ENCODE data around the gene SPRY4. TPM values are rescaled to one million over a fixed set of nuclear protein-coding genes. Genes with fewer than 3 reads are reported as not detected.

The SPRY4 gene
- total and polyA plus RNA-seq, 2 donors (not counting 1 experiment from before 2014, with no cell fraction given), result 4.5 to 6.0 TPM

DNA sequence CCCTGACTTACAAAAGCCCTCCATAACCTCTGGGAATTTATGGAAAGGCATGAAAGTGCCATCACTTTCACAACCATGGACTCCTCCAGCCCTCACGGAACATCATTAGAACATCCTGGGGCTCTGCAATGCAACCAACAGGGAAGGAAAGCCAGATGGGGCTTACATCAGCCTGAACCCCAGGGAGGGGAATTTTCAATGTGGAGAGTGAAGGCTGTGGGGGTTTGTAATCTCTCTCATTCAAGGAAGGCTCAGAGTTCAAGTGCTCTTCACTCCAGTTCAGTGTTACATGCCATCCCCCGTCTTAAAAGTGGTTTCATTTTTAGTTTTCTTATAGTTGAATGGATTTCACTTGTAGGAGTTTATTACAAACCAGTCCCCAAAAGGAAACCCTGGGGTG lies 5.7 kb downstream of the SPRY4 start:
- Histone ChIP-seq H4K20me1 (ENCODE audit: control insufficient read depth, extremely low read depth, insufficient read depth, low read length) (no peaks in the 10 kb centered on the region), H3K36me3 (ENCODE audit: control insufficient read depth, insufficient read depth, low read length) (peaks cover 7% of the 10 kb centered on the region), H3K4me1 (ENCODE audit: control insufficient read depth, extremely low read depth, insufficient read depth, low read length) (peaks cover 36% of the 10 kb centered on the region), H3K79me2 (ENCODE audit: control insufficient read depth, insufficient read depth, low read length) (peaks cover 100% of the 10 kb centered on the region), H3K27me3 (ENCODE audit: control insufficient read depth, insufficient read depth, low read length) (no peaks in the 10 kb centered on the region), H2AFZ (ENCODE audit: low read length) (no peak overlapping the region), H3K9me3 (ENCODE audit: control insufficient read depth, insufficient read depth, low read depth, low read length) (no peaks in the 10 kb centered on the region), H3K4me3 (replicated peaks in 1 of 4; ENCODE audit: control extremely low read depth in 1 of 4, insufficient read depth in 1 of 4, low read depth in 3 of 4, low read length in 4 of 4) (peak overlapping the region; percentile 28 to 89 (median 39)), H3K27ac (ENCODE audit: insufficient read depth, low read length) (peak overlapping the region; percentile 59), H3K9ac (ENCODE audit: insufficient read depth, low read length) (peak overlapping the region; percentile 34), H3K4me2 (ENCODE audit: extremely low read depth, insufficient read depth, low read length) (peak overlapping the region; percentile 91)
- DNase-seq (ENCODE audit: low read depth in 2 of 2), result peak; percentile 24 to 44
- TF ChIP-seq, protein P1, sequence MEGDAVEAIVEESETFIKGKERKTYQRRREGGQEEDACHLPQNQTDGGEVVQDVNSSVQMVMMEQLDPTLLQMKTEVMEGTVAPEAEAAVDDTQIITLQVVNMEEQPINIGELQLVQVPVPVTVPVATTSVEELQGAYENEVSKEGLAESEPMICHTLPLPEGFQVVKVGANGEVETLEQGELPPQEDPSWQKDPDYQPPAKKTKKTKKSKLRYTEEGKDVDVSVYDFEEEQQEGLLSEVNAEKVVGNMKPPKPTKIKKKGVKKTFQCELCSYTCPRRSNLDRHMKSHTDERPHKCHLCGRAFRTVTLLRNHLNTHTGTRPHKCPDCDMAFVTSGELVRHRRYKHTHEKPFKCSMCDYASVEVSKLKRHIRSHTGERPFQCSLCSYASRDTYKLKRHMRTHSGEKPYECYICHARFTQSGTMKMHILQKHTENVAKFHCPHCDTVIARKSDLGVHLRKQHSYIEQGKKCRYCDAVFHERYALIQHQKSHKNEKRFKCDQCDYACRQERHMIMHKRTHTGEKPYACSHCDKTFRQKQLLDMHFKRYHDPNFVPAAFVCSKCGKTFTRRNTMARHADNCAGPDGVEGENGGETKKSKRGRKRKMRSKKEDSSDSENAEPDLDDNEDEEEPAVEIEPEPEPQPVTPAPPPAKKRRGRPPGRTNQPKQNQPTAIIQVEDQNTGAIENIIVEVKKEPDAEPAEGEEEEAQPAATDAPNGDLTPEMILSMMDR (conservative IDR thresholded peaks at IDR 0.05 in 1 of 2, IDR thresholded peaks at IDR 0.05 in 1 of 2; ENCODE audit: low read depth in 1 of 2, low read length in 2 of 2), result no peak
- no peak for TF ChIP-seq EZH2 (IDR thresholded peaks at IDR 0.05; ENCODE audit: low read length, missing control alignments)

- no peak overlapping the region for H3K4me3 ChIP-seq (replicated peaks in 1 of 4; ENCODE audit: control extremely low read depth in 1 of 4, insufficient read depth in 1 of 4, low read depth in 3 of 4, low read length in 4 of 4)
- peak overlapping the region; percentile 58 for H3K4me2 ChIP-seq (ENCODE audit: extremely low read depth, insufficient read depth, low read length)
- H3K27ac ChIP-seq (ENCODE audit: insufficient read depth, low read length), result peak overlapping the region; percentile 73
- no peak overlapping the region for H2AFZ ChIP-seq (ENCODE audit: low read length)
- no peaks in the 10 kb centered on the region for H4K20me1 ChIP-seq (ENCODE audit: control insufficient read depth, extremely low read depth, insufficient read depth, low read length)
- no peaks in the 10 kb centered on the region for H3K27me3 ChIP-seq (ENCODE audit: control insufficient read depth, insufficient read depth, low read length)
- H3K36me3 ChIP-seq (ENCODE audit: control insufficient read depth, insufficient read depth, low read length), result peaks cover 12% of the 10 kb centered on the region
- H3K9me3 ChIP-seq (ENCODE audit: control insufficient read depth, insufficient read depth, low read depth, low read length), result no peaks in the 10 kb centered on the region
- peaks cover 100% of the 10 kb centered on the region for H3K79me2 ChIP-seq (ENCODE audit: control insufficient read depth, insufficient read depth, low read length)
- H3K9ac ChIP-seq (ENCODE audit: insufficient read depth, low read length), result no peak overlapping the region
- H3K4me1 ChIP-seq (ENCODE audit: control insufficient read depth, extremely low read depth, insufficient read depth, low read length), result peaks cover 41% of the 10 kb centered on the region
- no peak for TF ChIP-seq EZH2 (IDR thresholded peaks at IDR 0.05; ENCODE audit: low read length, missing control alignments)
- TF ChIP-seq, protein P1 (conservative IDR thresholded peaks at IDR 0.05 in 1 of 2, IDR thresholded peaks at IDR 0.05 in 1 of 2; ENCODE audit: low read depth in 1 of 2, low read length in 2 of 2), result peak; percentile 40 to 59
- DNase-seq (ENCODE audit: low read depth in 2 of 2), result peak in 1 of 2 donors; percentile 62
Observed at GRCh38 chr5:142317753-142318152, 7.1 kb downstream of the SPRY4 start.

DNA sequence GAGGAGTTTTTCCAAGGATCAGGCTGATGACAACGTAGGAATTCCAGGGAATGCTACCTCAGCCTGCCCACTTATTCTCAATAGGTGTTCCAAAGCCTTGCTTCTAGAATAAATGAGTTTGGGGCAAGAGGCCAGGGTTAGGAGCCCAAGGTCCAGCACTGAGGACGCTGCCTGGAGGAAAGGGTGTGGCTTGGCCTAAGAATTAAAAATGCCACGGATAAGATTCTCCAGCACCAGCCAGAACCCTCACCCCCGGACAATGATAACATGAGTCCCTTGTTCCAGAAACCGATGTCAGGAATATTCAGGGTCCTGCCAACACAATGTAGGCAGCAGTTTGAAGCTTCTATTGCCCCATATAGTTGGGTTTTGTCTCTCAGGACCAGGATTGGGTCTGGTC lies 7.6 kb downstream of the SPRY4 start:
- H3K36me3 ChIP-seq (ENCODE audit: control insufficient read depth, insufficient read depth, low read length), result peaks cover 16% of the 10 kb centered on the region
- TF ChIP-seq, protein P1 (conservative IDR thresholded peaks at IDR 0.05 in 1 of 2, IDR thresholded peaks at IDR 0.05 in 1 of 2; ENCODE audit: low read depth in 1 of 2, low read length in 2 of 2), result no peak
- TF ChIP-seq EZH2 (IDR thresholded peaks at IDR 0.05; ENCODE audit: low read length, missing control alignments), result no peak
- peaks cover 100% of the 10 kb centered on the region for H3K79me2 ChIP-seq (ENCODE audit: control insufficient read depth, insufficient read depth, low read length)
- no peak for DNase-seq (ENCODE audit: low read depth in 2 of 2)
- peaks cover 38% of the 10 kb centered on the region for H3K4me1 ChIP-seq (ENCODE audit: control insufficient read depth, extremely low read depth, insufficient read depth, low read length)
- no peak overlapping the region for H3K4me3 ChIP-seq (replicated peaks in 1 of 4; ENCODE audit: control extremely low read depth in 1 of 4, insufficient read depth in 1 of 4, low read depth in 3 of 4, low read length in 4 of 4)
- no peak overlapping the region for H2AFZ ChIP-seq (ENCODE audit: low read length)
- no peaks in the 10 kb centered on the region for H3K27me3 ChIP-seq (ENCODE audit: control insufficient read depth, insufficient read depth, low read length)
- H4K20me1 ChIP-seq (ENCODE audit: control insufficient read depth, extremely low read depth, insufficient read depth, low read length), result no peaks in the 10 kb centered on the region
- H3K9me3 ChIP-seq (ENCODE audit: control insufficient read depth, insufficient read depth, low read depth, low read length), result no peaks in the 10 kb centered on the region
- H3K27ac ChIP-seq (ENCODE audit: insufficient read depth, low read length), result peak overlapping the region; percentile 73
- H3K4me2 ChIP-seq (ENCODE audit: extremely low read depth, insufficient read depth, low read length), result peak overlapping the region; percentile 51
- H3K9ac ChIP-seq (ENCODE audit: insufficient read depth, low read length), result no peak overlapping the region

Data from fibroblast of lung (primary cell).